MCF 10A (cell line): ENCODE results near the gene CACNA2D3. TPM values are rescaled to one million over a fixed set of nuclear protein-coding genes. Genes with fewer than 3 reads are reported as not detected.

Experiments
- BruUV-seq: library from RNA; stranded (reverse); fragments of 400-500 nt; replicated peaks from 2 replicates; lab custom pipeline; 2021; lab: Mats Ljungman, UMichigan
- CTCF ChIA-PET: fragments of 300-600 bp; sonication (Branson Sonifier 250); formaldehyde crosslinking; extraction: SDS; loops from one replicate; lab custom pipeline; 2021; ENCODE audit warnings: antibody characterized with exemption, inconsistent platforms; lab: Yijun Ruan, JAX
- POLR2A ChIA-PET: fragments of 300-600, 350-650 bp; sonication (Branson Sonifier 250); formaldehyde crosslinking; extraction: SDS; loops from one replicate; lab custom pipeline; 2020; ENCODE audit warnings: antibody characterized with exemption, inconsistent platforms; lab: Yijun Ruan, JAX
- DNase-seq: peaks from one replicate; pipeline ENCODE4 v3.0.0-alpha.2; 2018; ENCODE audit not compliant: unreplicated experiment
- H3K27ac Mint-ChIP-seq: one replicate; pipeline ENCODE4 v1.8.0; 2022; ENCODE audit warnings: mild to moderate bottlenecking, low read depth, mixed read lengths; ENCODE audit not compliant: unreplicated experiment
- H3K27me3 Mint-ChIP-seq: one replicate; pipeline ENCODE4 v1.8.0; 2022; ENCODE audit warnings: mixed read lengths; ENCODE audit not compliant: insufficient read depth, unreplicated experiment
- H3K36me3 Mint-ChIP-seq: one replicate; pipeline ENCODE4 v1.8.0; 2022; ENCODE audit warnings: mild to moderate bottlenecking, moderate library complexity, mixed read lengths; ENCODE audit not compliant: insufficient read depth, unreplicated experiment
- H3K4me1 Mint-ChIP-seq: one replicate; pipeline ENCODE4 v1.8.0; 2022; ENCODE audit warnings: mixed read lengths; ENCODE audit not compliant: insufficient read depth, unreplicated experiment
- H3K4me3 Mint-ChIP-seq: one replicate; pipeline ENCODE4 v1.8.0; 2022; ENCODE audit warnings: mild to moderate bottlenecking, moderate library complexity, mixed read lengths; ENCODE audit not compliant: unreplicated experiment
- H3K9me3 Mint-ChIP-seq: one replicate; pipeline ENCODE4 v1.8.0; 2022; ENCODE audit warnings: mixed read lengths; ENCODE audit not compliant: unreplicated experiment
- intact Hi-C: fragments of 100-400 bp; cut with micrococcal nuclease; formaldehyde crosslinking; loops from 2 replicates; pipeline ENCODE4 v1.14.1; 2022
- total RNA-seq: library from RNA; stranded (reverse); gene quantifications from 2 replicates; pipeline ENCODE4 v1.2.3, GENCODE V29; 2022
- TF ChIP-seq, protein P1 (sequence below): fragments of 200-600 bp; IDR thresholded peaks from one replicate; pipeline ENCODE4 v1.8.0; 2022; ENCODE audit warnings: antibody characterized with exemption, mild to moderate bottlenecking; ENCODE audit not compliant: unreplicated experiment

CACNA2D3 gene
- total RNA-seq, 1 experiment from 2014 or later = 2.3 TPM

- no TSS peak for BruUV-seq
- H3K9me3 Mint-ChIP-seq = no peaks in the 10 kb centered on the region
Observed at GRCh38 chr3:54164192-54164975, 42.0 kb downstream of the CACNA2D3 start.

GRCh38 chr3:54165865-54166264 is 43.5 kb downstream of the CACNA2D3 start:
- no peaks in the 10 kb centered on the region for H3K9me3 Mint-ChIP-seq
- peaks cover 16% of the 10 kb centered on the region for H3K27me3 Mint-ChIP-seq
- DNase-seq = no peak
- CTCF ChIA-PET = no interaction called here
- intact Hi-C loops = no loop called here
- no peak overlapping the region for H3K4me3 Mint-ChIP-seq
- TF ChIP-seq, protein P1, sequence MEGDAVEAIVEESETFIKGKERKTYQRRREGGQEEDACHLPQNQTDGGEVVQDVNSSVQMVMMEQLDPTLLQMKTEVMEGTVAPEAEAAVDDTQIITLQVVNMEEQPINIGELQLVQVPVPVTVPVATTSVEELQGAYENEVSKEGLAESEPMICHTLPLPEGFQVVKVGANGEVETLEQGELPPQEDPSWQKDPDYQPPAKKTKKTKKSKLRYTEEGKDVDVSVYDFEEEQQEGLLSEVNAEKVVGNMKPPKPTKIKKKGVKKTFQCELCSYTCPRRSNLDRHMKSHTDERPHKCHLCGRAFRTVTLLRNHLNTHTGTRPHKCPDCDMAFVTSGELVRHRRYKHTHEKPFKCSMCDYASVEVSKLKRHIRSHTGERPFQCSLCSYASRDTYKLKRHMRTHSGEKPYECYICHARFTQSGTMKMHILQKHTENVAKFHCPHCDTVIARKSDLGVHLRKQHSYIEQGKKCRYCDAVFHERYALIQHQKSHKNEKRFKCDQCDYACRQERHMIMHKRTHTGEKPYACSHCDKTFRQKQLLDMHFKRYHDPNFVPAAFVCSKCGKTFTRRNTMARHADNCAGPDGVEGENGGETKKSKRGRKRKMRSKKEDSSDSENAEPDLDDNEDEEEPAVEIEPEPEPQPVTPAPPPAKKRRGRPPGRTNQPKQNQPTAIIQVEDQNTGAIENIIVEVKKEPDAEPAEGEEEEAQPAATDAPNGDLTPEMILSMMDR = no peak
- POLR2A ChIA-PET = no interaction called here
- H3K27ac Mint-ChIP-seq = no peak overlapping the region
- H3K4me1 Mint-ChIP-seq = no peaks in the 10 kb centered on the region
- H3K36me3 Mint-ChIP-seq = peaks cover 7% of the 10 kb centered on the region
- no TSS peak for BruUV-seq

More at GRCh38 chr3:54164192-54164975, 42.0 kb downstream of the CACNA2D3 start:
- DNase-seq = no peak
- ChIA-PET POLR2A (no interaction called here), CTCF (interaction anchor here (0.6 to 0.7 kb wide), 2 partner anchors 16 to 26 kb away, joined by 3 read pairs; no protein-coding TSS in a partner anchor)
- TF ChIP-seq, protein P1 = no peak
- intact Hi-C loops = no loop called here
- H3K4me1 Mint-ChIP-seq = no peaks in the 10 kb centered on the region
- no peak overlapping the region for H3K4me3 Mint-ChIP-seq
- peaks cover 7% of the 10 kb centered on the region for H3K36me3 Mint-ChIP-seq
- no peak overlapping the region for H3K27ac Mint-ChIP-seq
- H3K27me3 Mint-ChIP-seq = peaks cover 16% of the 10 kb centered on the region

GRCh38 chr3:54167999-54168398 is 45.6 kb downstream of the CACNA2D3 start:
- no peaks in the 10 kb centered on the region for H3K36me3 Mint-ChIP-seq
- BruUV-seq = no TSS peak
- DNase-seq = no peak
- no peaks in the 10 kb centered on the region for H3K4me1 Mint-ChIP-seq
- no peak overlapping the region for H3K4me3 Mint-ChIP-seq
- POLR2A ChIA-PET = no interaction called here
- peaks cover 16% of the 10 kb centered on the region for H3K27me3 Mint-ChIP-seq
- TF ChIP-seq, protein P1 = no peak
- CTCF ChIA-PET = interaction anchor here (0.6 to 1.3 kb wide), 2 partner anchors 12 to 899 kb away, joined by 3 to 8 read pairs; no protein-coding TSS in a partner anchor
- no peak overlapping the region for H3K27ac Mint-ChIP-seq
- H3K9me3 Mint-ChIP-seq = no peaks in the 10 kb centered on the region
- intact Hi-C loops = no loop called here

- H3K4me3 Mint-ChIP-seq = no peak overlapping the region
- POLR2A ChIA-PET = no interaction called here
- H3K27ac Mint-ChIP-seq = no peak overlapping the region
- CTCF ChIA-PET = interaction anchor here (0.6 to 1.1 kb wide), 2 partner anchors 22 to 898 kb away, joined by 3 to 5 read pairs; no protein-coding TSS in a partner anchor
- no peak for DNase-seq
- H3K27me3 Mint-ChIP-seq = peaks cover 16% of the 10 kb centered on the region
- H3K4me1 Mint-ChIP-seq = no peaks in the 10 kb centered on the region
- no peaks in the 10 kb centered on the region for H3K36me3 Mint-ChIP-seq
- no peaks in the 10 kb centered on the region for H3K9me3 Mint-ChIP-seq
- TF ChIP-seq, protein P1 = no peak
- intact Hi-C loops = no loop called here
- no TSS peak for BruUV-seq
Observed at GRCh38 chr3:54168451-54168850, 46.1 kb downstream of the CACNA2D3 start.
